ENCODE measurements around the gene SLFN12L. TPM values are rescaled to one million over a fixed set of nuclear protein-coding genes. Genes with fewer than 3 reads are reported as not detected.
A peak's percentile ranks its signal among the peaks of the same experiment; 100 is the strongest.

Gene SLFN12L
- total and polyA plus RNA-seq, 12 donors: 0.13 to 2.0 (median 0.50) TPM; not detected in 1

DNA sequence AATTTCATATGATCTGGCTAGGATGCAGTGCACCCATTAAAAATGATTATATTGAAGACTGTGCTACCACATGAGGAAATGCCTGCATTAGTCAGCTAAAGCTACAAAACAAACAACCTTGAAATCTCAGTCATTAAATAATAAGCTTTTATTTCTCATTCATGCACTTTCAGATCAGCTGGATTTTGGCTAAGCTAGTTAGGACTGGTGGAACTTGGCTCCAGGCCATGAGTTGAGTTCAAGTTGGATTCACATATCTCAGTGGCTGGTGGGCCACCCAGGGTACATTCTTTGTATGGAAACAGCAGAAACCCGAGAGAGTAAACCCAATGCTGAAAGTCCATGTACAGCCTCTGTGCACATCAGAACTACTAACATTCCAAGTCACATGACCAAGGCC, 6.4 kb upstream of the SLFN12L start:
- H3K27me3 ChIP-seq: no peaks in the 10 kb centered on the region
- 43 to 69% (median 54%) methylated on average over 1 of the region's 1 CpG for WGBS, 4 donors
- no peak for DNase-seq
- no peak overlapping the region for H3K4me3 ChIP-seq
- H3K9me3 ChIP-seq (replicated peaks in 1 of 3): no peaks in the 10 kb centered on the region
- no peaks in the 10 kb centered on the region for H3K36me3 ChIP-seq (replicated peaks in 1 of 2)
- H3K27ac ChIP-seq: no peak overlapping the region
- no peaks in the 10 kb centered on the region for H3K4me1 ChIP-seq (replicated peaks in 1 of 2)
- intact Hi-C loops (cut with DNase I): loop anchor here in 1 of 2 donors (5.0 kb wide), 1 partner anchor 372 kb away; no protein-coding TSS in a partner anchor
- TF ChIP-seq, protein P1, sequence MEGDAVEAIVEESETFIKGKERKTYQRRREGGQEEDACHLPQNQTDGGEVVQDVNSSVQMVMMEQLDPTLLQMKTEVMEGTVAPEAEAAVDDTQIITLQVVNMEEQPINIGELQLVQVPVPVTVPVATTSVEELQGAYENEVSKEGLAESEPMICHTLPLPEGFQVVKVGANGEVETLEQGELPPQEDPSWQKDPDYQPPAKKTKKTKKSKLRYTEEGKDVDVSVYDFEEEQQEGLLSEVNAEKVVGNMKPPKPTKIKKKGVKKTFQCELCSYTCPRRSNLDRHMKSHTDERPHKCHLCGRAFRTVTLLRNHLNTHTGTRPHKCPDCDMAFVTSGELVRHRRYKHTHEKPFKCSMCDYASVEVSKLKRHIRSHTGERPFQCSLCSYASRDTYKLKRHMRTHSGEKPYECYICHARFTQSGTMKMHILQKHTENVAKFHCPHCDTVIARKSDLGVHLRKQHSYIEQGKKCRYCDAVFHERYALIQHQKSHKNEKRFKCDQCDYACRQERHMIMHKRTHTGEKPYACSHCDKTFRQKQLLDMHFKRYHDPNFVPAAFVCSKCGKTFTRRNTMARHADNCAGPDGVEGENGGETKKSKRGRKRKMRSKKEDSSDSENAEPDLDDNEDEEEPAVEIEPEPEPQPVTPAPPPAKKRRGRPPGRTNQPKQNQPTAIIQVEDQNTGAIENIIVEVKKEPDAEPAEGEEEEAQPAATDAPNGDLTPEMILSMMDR (IDR thresholded peaks at IDR 0.05): no peak
- no peak for TF ChIP-seq POLR2A (IDR thresholded peaks at IDR 0.05)

DNA sequence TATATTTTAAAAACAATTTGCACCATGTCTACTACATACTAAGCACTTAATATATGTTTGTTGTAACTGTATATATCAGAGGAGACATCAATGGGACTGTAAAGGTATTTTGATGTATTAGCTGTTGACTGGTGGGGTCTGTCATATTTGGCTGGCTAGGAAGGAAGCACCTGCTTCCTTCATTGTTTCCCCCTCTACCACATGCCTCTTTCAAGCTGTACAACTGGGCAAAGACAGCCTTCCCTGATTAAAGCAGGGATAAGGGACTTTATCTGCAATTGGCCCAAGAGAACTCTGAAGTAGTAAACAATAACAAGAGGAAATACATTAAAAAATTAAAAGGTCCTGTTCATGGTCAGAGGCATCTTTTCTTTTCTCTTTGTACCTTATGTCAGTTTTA, 5.5 kb upstream of the SLFN12L start:
- no peak for DNase-seq
- Histone ChIP-seq H3K27ac (no peak overlapping the region), H3K27me3 (no peaks in the 10 kb centered on the region), H3K9me3 (replicated peaks in 1 of 3) (no peaks in the 10 kb centered on the region), H3K4me1 (replicated peaks in 1 of 2) (no peaks in the 10 kb centered on the region), H3K36me3 (replicated peaks in 1 of 2) (no peaks in the 10 kb centered on the region), H3K4me3 (no peak overlapping the region)
- TF ChIP-seq POLR2A (IDR thresholded peaks at IDR 0.05): no peak
- TF ChIP-seq, protein P1 (IDR thresholded peaks at IDR 0.05): no peak
- intact Hi-C loops (cut with DNase I): loop anchor here in 1 of 2 donors (5.0 kb wide), 1 partner anchor 371 kb away; no protein-coding TSS in a partner anchor

DNA sequence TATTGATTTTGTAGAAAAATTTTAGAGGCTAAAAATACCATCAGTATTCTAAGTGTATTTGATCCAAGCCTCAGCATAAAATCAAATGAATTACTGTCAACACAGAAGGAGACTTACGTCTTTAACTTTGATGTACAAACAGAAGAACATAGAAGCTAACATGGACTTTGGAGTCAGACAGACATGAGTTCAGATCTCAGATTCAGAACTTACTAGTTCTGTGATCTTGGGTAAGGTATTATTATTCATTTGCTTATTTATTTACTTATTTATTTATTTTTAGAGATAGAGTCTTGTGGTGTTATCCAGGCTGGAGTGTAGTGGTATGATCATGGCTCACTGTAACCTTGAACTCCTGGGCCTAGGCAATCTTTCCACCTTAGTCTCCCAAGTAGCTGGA, 4.0 kb upstream of the SLFN12L start:
- H3K36me3 ChIP-seq (replicated peaks in 1 of 2): no peaks in the 10 kb centered on the region
- H3K27me3 ChIP-seq: no peaks in the 10 kb centered on the region
- whole genome bisulfite sequencing, 4 donors: 35 to 44% (median 42%) methylated on average over 1 of the region's 1 CpG
- H3K4me3 ChIP-seq: peak overlapping the region in 1 of 4 donors; percentile 57
- H3K4me1 ChIP-seq (replicated peaks in 1 of 2): no peaks in the 10 kb centered on the region
- no peak for DNase-seq
- TF ChIP-seq POLR2A (IDR thresholded peaks at IDR 0.05): no peak
- TF ChIP-seq, protein P1 (IDR thresholded peaks at IDR 0.05): no peak
- H3K27ac ChIP-seq: peak overlapping the region in 3 of 5 donors; percentile 50 to 86 (median 63)
- intact Hi-C loops (cut with DNase I): loop anchor here in 1 of 2 donors (5.0 kb wide), 1 partner anchor 369 kb away; no protein-coding TSS in a partner anchor
- no peaks in the 10 kb centered on the region for H3K9me3 ChIP-seq (replicated peaks in 1 of 3)

DNA sequence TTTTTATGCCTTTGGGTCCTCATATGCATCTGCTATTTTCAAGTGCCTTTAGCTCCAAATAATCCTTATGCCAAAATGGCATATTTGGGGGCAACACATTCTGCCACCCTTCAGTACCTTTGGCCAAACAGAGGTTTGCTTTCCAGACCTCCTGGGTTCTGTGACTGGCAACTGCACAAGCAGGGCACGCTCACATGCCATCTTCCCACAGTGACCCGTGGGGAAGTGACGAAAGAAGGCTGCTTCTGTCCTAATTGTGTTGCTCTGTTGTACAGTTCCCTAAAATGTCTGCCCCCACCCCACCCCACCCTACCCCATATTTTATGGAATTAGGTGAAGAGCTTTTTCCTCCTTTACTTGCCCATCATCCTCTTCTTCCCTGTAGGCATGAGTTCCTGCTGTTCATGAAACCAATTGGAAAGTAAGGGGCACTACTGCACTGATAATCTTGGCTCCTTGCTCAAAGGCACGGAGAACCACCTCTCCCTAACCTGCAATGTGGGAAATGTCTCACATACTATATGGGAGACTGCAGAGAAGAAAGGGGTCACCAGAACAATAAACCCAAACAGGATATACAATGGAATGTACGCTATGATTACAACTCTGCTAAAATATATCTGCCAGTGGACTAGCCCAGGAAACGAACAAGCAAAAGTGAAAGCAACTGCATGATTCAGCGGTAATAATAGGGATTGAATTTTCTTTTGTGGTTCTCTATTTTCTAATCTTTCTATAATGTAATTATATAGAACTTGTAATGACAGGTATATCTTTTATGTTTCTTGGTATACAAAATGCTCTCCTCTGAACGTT, 3.3 kb upstream of the SLFN12L start:
- TF ChIP-seq, protein P1 (IDR thresholded peaks at IDR 0.05): no peak
- TF ChIP-seq POLR2A (IDR thresholded peaks at IDR 0.05): no peak
- Histone ChIP-seq H3K4me1 (replicated peaks in 1 of 2) (no peaks in the 10 kb centered on the region), H3K27ac (peak overlapping the region in 4 of 5 donors; percentile 43 to 86 (median 56)), H3K27me3 (no peaks in the 10 kb centered on the region), H3K4me3 (peak overlapping the region in 1 of 4 donors; percentile 57), H3K36me3 (replicated peaks in 1 of 2) (no peaks in the 10 kb centered on the region), H3K9me3 (replicated peaks in 1 of 3) (no peaks in the 10 kb centered on the region)
- intact Hi-C loops (cut with DNase I): loop anchor here in 1 of 2 donors (5.0 kb wide), 1 partner anchor 368 kb away; no protein-coding TSS in a partner anchor
- DNase-seq: peak in 5 of 7 donors; percentile 33 to 66 (median 45)
- WGBS, 4 donors: 29 to 47% (median 41%) methylated on average over 8 of the region's 8 CpGs
